Stimulated activated effector memory CD8-positive, alpha-beta T cell treated with anti-CD3 and anti-CD28 coated beads, Interleukin-12 subunit alpha, Interleukin-12 subunit beta, amount 100 ng/mL, for 72 hours (primary cell): ENCODE measurements around the gene DNM2.

Experiments
- ATAC-seq: fragments of 150-1000 bp; cut with Tn5 transposase; 2 replicates; pipeline ENCODE4 v1.10.0; 2021
- DNase-seq, 2 donors: peaks; one replicate each; pipeline ENCODE4 v3.0.0; 2021 to 2022; ENCODE audit warnings: low spot score in 2 of 2
- H3K27ac Mint-ChIP-seq: one replicate; pipeline ENCODE4 v1.8.0; 2022; ENCODE audit warnings: mild to moderate bottlenecking, mixed read lengths
- H3K36me3 Mint-ChIP-seq: one replicate; pipeline ENCODE4 v1.8.0; 2022; ENCODE audit warnings: mild to moderate bottlenecking, mixed read lengths
- H3K4me1 Mint-ChIP-seq: one replicate; pipeline ENCODE4 v1.8.0; 2022; ENCODE audit warnings: mixed read lengths
- H3K4me3 Mint-ChIP-seq: one replicate; pipeline ENCODE4 v1.8.0; 2022; ENCODE audit warnings: mild to moderate bottlenecking, mixed read lengths
- H3K9me3 Mint-ChIP-seq: one replicate; pipeline ENCODE4 v1.8.0; 2022; ENCODE audit warnings: mixed read lengths

Gene DNM2

GRCh38 chr19:10686193-10686592 lies 31.7 kb upstream of the DNM2 start:
- ATAC-seq, result no peak
- H3K9me3 Mint-ChIP-seq, result no peaks in the 10 kb centered on the region
- H3K27ac Mint-ChIP-seq, result no peak overlapping the region
- H3K4me3 Mint-ChIP-seq, result no peak overlapping the region
- H3K36me3 Mint-ChIP-seq, result peaks cover 96% of the 10 kb centered on the region
- no peak for DNase-seq
- H3K4me1 Mint-ChIP-seq, result no peaks in the 10 kb centered on the region

- no peak for DNase-seq
- Mint-ChIP-seq H3K9me3 (no peaks in the 10 kb centered on the region), H3K4me1 (peaks cover 6% of the 10 kb centered on the region), H3K27ac (peak overlapping the region; percentile 29), H3K4me3 (no peak overlapping the region), H3K36me3 (peaks cover 96% of the 10 kb centered on the region)
- no peak for ATAC-seq
Measured at GRCh38 chr19:10686661-10687517, 31.0 kb upstream of the DNM2 start.

- ATAC-seq, result no peak
- Mint-ChIP-seq H3K27ac (peak overlapping the region; percentile 29), H3K36me3 (peaks cover 96% of the 10 kb centered on the region), H3K4me1 (peaks cover 12% of the 10 kb centered on the region), H3K4me3 (no peak overlapping the region), H3K9me3 (no peaks in the 10 kb centered on the region)
- no peak for DNase-seq
Measured at GRCh38 chr19:10687518-10688288, 30.2 kb upstream of the DNM2 start.

DNA sequence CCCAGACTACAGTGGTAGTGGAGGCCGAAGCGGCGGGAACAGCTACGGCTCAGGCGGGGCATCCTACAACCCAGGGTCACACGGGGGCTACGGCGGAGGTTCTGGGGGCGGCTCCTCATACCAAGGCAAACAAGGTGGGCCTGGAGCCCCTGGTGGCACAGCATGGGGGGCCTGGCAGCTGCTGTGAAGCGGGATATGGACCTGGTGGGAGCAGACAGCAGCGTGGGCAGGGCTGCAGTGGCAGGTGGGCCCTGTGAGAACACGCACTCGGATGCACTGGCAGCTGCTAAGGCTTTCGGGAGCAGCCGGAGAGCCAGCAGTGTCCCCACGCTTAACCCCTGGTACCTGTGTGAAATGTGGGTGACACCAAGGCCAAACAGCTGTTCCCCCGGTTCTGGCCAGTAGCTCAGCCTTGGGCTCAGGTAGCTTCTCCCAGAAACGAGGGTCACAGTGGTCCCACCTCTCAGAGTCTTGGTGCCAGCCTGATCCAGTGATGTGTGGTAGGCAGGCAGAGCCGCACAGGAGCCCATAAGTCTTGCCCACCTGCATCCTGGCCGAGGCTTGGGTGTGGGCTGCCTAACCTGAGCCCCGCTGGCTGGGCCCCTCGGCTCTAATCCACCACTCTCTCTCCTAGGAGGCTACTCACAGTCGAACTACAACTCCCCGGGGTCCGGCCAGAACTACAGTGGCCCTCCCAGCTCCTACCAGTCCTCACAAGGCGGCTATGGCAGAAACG lies 29.2 kb upstream of the DNM2 start:
- Mint-ChIP-seq H3K4me3 (no peak overlapping the region), H3K9me3 (no peaks in the 10 kb centered on the region), H3K36me3 (peaks cover 89% of the 10 kb centered on the region), H3K27ac (peak overlapping the region; percentile 58), H3K4me1 (peaks cover 14% of the 10 kb centered on the region)
- DNase-seq (no peak), ATAC-seq (no peak)

- Mint-ChIP-seq H3K36me3 (peaks cover 74% of the 10 kb centered on the region), H3K27ac (no peak overlapping the region)
- no peak for ATAC-seq
Measured at GRCh38 chr19:10690341-10690781, 27.5 kb upstream of the DNM2 start.

GRCh38 chr19:10691178-10691881 lies 26.5 kb upstream of the DNM2 start:
- Mint-ChIP-seq H3K4me1 (peaks cover 33% of the 10 kb centered on the region), H3K27ac (peak overlapping the region; percentile 66), H3K9me3 (no peaks in the 10 kb centered on the region), H3K4me3 (no peak overlapping the region), H3K36me3 (peaks cover 71% of the 10 kb centered on the region)
- DNase-seq, result no peak
- no peak for ATAC-seq

More at GRCh38 chr19:10690341-10690781, 27.5 kb upstream of the DNM2 start:
- no peak overlapping the region for H3K4me3 Mint-ChIP-seq
- no peak for DNase-seq
- peaks cover 23% of the 10 kb centered on the region for H3K4me1 Mint-ChIP-seq
- no peaks in the 10 kb centered on the region for H3K9me3 Mint-ChIP-seq

- DNase-seq (no peak), ATAC-seq (no peak)
- Mint-ChIP-seq H3K4me3 (no peak overlapping the region), H3K9me3 (no peaks in the 10 kb centered on the region), H3K36me3 (peaks cover 67% of the 10 kb centered on the region), H3K27ac (peak overlapping the region; percentile 66), H3K4me1 (peaks cover 34% of the 10 kb centered on the region)
Measured at GRCh38 chr19:10691883-10692282, 26.0 kb upstream of the DNM2 start.

DNA sequence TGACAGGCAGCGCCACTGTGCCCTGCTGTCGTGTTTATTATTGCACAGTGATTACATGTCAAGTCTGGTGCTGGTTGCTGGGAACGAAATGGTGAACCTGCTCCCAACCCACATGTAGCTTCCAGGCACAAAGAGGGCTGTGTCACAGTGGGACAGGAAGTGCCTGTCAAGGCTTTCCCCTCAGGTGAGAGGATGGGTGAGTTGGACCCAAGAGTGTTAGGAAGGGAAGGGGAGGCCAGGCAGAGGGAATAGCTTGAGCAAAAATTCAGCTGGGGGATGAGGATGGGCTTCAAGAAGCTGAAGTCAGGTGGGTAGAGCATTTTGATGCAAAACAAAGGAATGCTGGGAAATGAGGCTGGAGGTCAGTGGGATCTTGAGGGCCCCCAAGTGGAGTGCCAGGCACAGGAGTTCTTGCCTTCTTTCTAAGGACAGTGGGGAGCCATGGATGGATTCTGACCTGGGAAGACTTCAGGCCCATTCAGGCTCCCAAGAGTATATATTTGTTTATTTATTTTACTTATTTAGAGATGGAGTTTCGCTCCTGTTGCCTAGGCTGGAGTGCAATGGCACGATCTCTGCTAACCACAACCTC lies 25.1 kb upstream of the DNM2 start:
- Mint-ChIP-seq H3K27ac (peak overlapping the region; percentile 66), H3K4me1 (peaks cover 34% of the 10 kb centered on the region), H3K4me3 (no peak overlapping the region), H3K36me3 (peaks cover 58% of the 10 kb centered on the region), H3K9me3 (no peaks in the 10 kb centered on the region)
- no peak for ATAC-seq
- no peak for DNase-seq

DNA sequence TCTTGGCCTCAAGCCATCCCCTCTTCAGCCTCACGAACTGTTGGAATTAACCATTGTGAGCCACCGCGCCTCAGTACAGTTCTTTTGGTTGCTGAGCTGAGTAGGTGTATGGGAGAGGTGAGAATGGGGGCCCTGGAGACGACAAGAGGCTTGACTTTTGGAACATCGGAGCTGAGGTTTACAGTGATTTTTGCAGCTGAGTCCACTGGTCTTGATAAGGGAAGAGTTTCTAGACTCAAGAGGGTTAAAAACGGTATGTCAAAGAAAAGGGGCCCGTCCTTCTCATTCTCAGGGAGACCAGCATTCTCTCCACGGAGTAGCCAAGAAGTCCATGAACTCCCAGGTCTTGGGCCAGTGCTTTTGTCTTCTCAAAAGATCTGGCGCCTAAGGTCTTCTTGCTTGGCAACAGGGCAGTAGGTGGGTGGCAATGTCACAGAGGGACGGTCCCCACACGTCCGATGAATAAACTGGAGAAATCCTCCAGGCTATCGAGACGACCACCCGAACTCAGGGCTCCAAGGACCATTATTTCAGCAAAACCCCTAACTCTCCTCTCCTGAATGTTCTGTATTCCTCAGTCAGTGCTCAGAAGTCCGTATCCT lies 23.1 kb upstream of the DNM2 start:
- Mint-ChIP-seq H3K4me1 (peaks cover 34% of the 10 kb centered on the region), H3K27ac (peak overlapping the region; percentile 40), H3K9me3 (no peaks in the 10 kb centered on the region), H3K36me3 (peaks cover 38% of the 10 kb centered on the region), H3K4me3 (peak overlapping the region; percentile 82)
- ATAC-seq, result no peak
- no peak for DNase-seq

- peak overlapping the region; percentile 82 for H3K4me3 Mint-ChIP-seq
- peak; percentile 82 to 92 for DNase-seq
Measured at GRCh38 chr19:10695401-10696398, 22.2 kb upstream of the DNM2 start.

GRCh38 chr19:10699650-10700335 lies 18.1 kb upstream of the DNM2 start:
- no peak overlapping the region for H3K27ac Mint-ChIP-seq
- H3K9me3 Mint-ChIP-seq, result no peaks in the 10 kb centered on the region
- peaks cover 27% of the 10 kb centered on the region for H3K4me1 Mint-ChIP-seq
- ATAC-seq, result no peak
- peak; percentile 56 to 85 for DNase-seq
- no peak overlapping the region for H3K4me3 Mint-ChIP-seq
- H3K36me3 Mint-ChIP-seq, result peaks cover 14% of the 10 kb centered on the region

More at GRCh38 chr19:10695401-10696398, 22.2 kb upstream of the DNM2 start:
- Mint-ChIP-seq H3K36me3 (peaks cover 29% of the 10 kb centered on the region), H3K4me1 (peaks cover 34% of the 10 kb centered on the region), H3K9me3 (no peaks in the 10 kb centered on the region), H3K27ac (peak overlapping the region; percentile 82)
- ATAC-seq, result peak; percentile 96

DNA sequence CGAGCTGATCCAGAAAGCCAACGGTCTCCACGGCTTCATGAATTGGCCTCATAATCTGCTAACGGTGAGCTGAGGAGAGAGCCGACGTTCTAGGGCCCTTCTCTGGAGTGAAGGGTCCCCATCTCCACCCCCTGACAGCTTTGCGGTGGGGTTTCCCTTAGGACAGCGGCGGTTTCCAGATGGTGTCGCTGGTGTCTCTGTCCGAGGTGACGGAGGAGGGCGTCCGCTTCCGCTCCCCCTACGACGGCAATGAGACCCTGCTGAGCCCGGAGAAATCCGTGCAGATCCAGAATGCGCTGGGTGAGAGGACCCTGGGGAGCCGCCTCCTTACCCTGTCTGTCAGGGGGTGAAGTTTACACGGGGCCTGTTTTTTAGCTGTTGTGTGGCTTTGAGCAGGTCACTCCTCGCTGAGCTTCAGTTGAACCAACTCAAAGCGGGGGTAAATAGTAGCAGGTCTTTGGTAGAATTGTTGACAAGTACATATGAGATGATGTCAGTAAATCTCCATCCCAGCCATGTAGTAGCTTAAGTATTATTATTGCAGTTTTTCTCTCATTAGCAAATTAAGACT lies 15.8 kb upstream of the DNM2 start:
- peak; percentile 52 for ATAC-seq
- DNase-seq, result peak in 1 of 2 donors; percentile 66
- H3K36me3 Mint-ChIP-seq, result peaks cover 26% of the 10 kb centered on the region
- H3K9me3 Mint-ChIP-seq, result no peaks in the 10 kb centered on the region
- H3K4me1 Mint-ChIP-seq, result peaks cover 11% of the 10 kb centered on the region
- peak overlapping the region; percentile 85 for H3K27ac Mint-ChIP-seq
- H3K4me3 Mint-ChIP-seq, result peak overlapping the region; percentile 87
